GM11168 (cell line): ENCODE measurements around the gene NELL1.

ENCODE experiments used
- in situ Hi-C: fragments of 300-500 bp; cut with MboI; formaldehyde crosslinking; loops from one replicate; pipeline ENCODE4 v1.12.0; 2022; ENCODE audit warnings: low sequenced_read_pairs; ENCODE audit not compliant: unreplicated experiment

The NELL1 gene

GRCh38 chr11:21385669-21386440 lies 716.5 kb downstream of the NELL1 start:
- in situ Hi-C loops: no loop called here

GRCh38 chr11:21390430-21390829 lies 721.0 kb downstream of the NELL1 start:
- in situ Hi-C loops: no loop called here

- in situ Hi-C loops: no loop called here
Measured at GRCh38 chr11:21396342-21397008, 727.1 kb downstream of the NELL1 start.

GRCh38 chr11:21398195-21398594 lies 728.8 kb downstream of the NELL1 start:
- in situ Hi-C loops: no loop called here

- in situ Hi-C loops: no loop called here
Measured at GRCh38 chr11:21401496-21401895, 732.1 kb downstream of the NELL1 start.

GRCh38 chr11:21402274-21402673 lies 732.9 kb downstream of the NELL1 start:
- in situ Hi-C loops: no loop called here

- in situ Hi-C loops: no loop called here
Measured at GRCh38 chr11:21403069-21403468, 733.7 kb downstream of the NELL1 start.

GRCh38 chr11:21405422-21405821 lies 736.0 kb downstream of the NELL1 start:
- in situ Hi-C loops: no loop called here

- in situ Hi-C loops: no loop called here
Measured at GRCh38 chr11:21410513-21410912, 741.1 kb downstream of the NELL1 start.

- in situ Hi-C loops: no loop called here
Measured at GRCh38 chr11:21411104-21411503, 741.7 kb downstream of the NELL1 start.

GRCh38 chr11:21411597-21411996 lies 742.2 kb downstream of the NELL1 start:
- in situ Hi-C loops: no loop called here

- in situ Hi-C loops: no loop called here
Measured at GRCh38 chr11:21412652-21413383, 743.4 kb downstream of the NELL1 start.

- in situ Hi-C loops: no loop called here
Measured at GRCh38 chr11:21414953-21415352, 745.6 kb downstream of the NELL1 start.

- in situ Hi-C loops: no loop called here
Measured at GRCh38 chr11:21415606-21416005, 746.2 kb downstream of the NELL1 start.

- in situ Hi-C loops: no loop called here
Measured at GRCh38 chr11:21421711-21422329, 752.4 kb downstream of the NELL1 start.

GRCh38 chr11:21426931-21427330 lies 757.5 kb downstream of the NELL1 start:
- in situ Hi-C loops: no loop called here

GRCh38 chr11:21427726-21428125 lies 758.3 kb downstream of the NELL1 start:
- in situ Hi-C loops: no loop called here

GRCh38 chr11:21428796-21429195 lies 759.4 kb downstream of the NELL1 start:
- in situ Hi-C loops: no loop called here

- in situ Hi-C loops: no loop called here
Measured at GRCh38 chr11:21429401-21429800, 760.0 kb downstream of the NELL1 start.

- in situ Hi-C loops: no loop called here
Measured at GRCh38 chr11:21430537-21430936, 761.2 kb downstream of the NELL1 start.
